Measurements from ENCODE around the gene FANCC.

DNA sequence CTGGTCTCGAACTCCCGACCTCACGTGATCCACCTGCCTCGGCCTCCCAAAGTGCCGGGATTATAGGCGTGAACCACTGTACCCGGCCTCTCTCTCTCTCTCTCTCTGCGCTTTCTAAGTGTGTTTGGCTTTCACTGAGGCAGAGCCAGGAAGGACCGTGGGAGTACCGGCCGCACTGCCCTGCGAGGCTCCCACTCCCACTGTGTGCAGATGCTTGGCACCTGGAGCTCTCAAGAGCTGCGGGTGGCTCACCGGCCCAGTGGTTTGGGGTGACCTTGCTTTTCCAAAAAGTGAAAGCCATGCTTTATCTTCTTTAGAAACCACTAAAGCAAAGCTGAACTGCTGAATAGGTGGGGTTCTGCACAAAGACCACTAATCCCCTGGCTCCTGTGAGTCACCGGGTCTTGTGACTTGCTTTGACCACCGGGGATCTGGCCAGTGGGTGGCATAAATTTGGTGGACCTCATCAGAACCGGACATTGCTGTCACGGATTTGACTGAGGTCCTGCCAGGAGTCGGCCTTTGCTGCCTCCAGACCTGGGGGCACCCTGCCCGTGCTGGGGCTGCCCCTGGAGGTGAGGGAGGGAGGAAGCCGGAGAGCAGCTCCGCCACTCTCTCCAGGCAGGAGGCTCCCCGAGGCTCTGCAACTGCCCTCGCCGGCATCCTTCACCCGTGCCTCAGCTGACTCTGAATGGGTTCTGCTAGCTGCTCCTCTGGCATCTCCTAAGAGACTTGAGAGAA, 228.9 kb downstream of the FANCC start:
- TF ChIP-seq, protein P1, sequence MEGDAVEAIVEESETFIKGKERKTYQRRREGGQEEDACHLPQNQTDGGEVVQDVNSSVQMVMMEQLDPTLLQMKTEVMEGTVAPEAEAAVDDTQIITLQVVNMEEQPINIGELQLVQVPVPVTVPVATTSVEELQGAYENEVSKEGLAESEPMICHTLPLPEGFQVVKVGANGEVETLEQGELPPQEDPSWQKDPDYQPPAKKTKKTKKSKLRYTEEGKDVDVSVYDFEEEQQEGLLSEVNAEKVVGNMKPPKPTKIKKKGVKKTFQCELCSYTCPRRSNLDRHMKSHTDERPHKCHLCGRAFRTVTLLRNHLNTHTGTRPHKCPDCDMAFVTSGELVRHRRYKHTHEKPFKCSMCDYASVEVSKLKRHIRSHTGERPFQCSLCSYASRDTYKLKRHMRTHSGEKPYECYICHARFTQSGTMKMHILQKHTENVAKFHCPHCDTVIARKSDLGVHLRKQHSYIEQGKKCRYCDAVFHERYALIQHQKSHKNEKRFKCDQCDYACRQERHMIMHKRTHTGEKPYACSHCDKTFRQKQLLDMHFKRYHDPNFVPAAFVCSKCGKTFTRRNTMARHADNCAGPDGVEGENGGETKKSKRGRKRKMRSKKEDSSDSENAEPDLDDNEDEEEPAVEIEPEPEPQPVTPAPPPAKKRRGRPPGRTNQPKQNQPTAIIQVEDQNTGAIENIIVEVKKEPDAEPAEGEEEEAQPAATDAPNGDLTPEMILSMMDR (IDR thresholded peaks at IDR 0.05), result no peak
- TF ChIP-seq POLR2AphosphoS5 (IDR thresholded peaks at IDR 0.05) (no peak), POLR2A (IDR thresholded peaks at IDR 0.05) (no peak)
